GM18507 (cell line): Measurements from ENCODE around the gene LIX1.

ENCODE experiments used
- DNase-seq: peaks from one replicate; pipeline ENCODE4 v3.0.0; 2011; ENCODE audit warnings: low read depth; ENCODE audit not compliant: insufficient read length; ENCODE audit errors: extremely low spot score
- FAIRE-seq: peaks from 2 replicates; lab custom pipeline; 2011; peaks lifted over from hg19 to GRCh38; lab: Jason Lieb, UNC

LIX1 gene

DNA sequence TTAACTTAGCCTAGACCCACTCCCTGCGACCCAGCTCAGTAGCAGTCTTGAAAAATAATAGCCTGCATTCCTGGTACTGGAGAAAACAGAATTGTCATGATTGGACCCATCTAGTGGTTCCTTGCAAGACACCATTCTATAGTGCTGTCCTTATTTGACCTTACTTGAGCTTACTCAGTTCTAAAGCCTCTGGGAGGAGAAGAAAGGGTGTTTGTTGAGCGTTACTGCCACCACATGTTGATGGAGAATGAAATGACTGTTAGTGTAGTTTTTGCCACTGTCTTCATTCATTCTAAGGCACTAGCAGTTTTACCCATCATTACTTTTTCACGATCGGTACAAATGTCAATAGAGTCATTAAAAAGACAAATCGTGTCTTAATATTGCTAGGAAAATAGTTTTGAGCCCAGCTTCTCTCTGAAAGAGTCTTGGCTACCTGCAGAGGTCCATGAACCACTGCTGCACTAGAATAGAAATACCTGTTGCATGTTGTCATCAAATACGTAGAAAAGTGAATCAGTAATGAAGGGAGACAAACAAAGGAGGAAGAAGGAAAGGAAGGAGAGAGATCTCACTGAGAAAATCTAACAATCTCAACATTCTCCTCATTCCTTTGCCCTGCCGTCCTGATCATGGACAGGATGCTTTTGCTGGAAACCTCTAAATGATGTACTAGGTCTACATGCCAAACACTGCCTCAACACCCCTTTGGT is 96.0 kb downstream of the LIX1 start:
- DNase-seq (no peak), FAIRE-seq (no peak)

DNA sequence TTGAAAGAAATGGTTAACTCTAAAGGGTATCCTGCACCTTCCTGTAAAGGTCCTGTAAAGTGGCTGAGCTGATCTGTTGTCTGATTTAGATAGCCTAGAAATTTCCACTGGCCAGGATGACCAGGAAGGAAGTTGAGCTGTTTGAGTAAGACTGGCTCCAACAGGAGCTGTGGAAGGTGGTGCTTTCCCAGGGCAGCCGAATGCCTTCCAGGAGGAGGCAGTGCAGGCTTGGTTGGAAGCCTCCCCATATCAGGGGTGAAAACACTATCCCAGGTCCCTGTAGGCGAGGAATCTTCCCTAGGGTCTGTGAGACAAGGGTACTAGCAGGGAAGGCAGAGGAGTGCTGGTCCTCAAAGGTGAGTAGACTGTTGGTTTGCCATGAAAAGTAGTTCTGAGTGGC is 98.4 kb downstream of the LIX1 start:
- no peak for DNase-seq
- no peak for FAIRE-seq

DNA sequence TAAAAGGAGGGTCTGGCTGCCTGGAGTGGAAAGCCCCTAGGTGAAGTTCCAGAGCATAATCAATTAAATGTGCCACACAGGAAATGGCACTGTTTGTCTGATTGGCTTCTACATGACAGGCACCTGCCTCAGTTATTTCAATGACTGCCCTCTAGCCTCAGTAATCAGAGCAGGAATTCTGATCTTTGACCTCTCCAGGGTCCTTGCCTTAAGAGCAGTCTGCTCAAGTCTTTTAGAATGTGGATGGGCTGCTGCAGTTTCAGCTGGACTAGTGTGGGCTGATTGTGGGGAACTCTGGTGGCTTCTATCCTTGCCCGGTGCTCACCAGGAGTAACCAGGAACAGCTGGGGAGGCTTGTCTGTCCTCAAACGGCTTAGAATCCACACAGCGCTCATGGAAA is 98.9 kb downstream of the LIX1 start:
- no peak for FAIRE-seq
- DNase-seq = no peak

DNA sequence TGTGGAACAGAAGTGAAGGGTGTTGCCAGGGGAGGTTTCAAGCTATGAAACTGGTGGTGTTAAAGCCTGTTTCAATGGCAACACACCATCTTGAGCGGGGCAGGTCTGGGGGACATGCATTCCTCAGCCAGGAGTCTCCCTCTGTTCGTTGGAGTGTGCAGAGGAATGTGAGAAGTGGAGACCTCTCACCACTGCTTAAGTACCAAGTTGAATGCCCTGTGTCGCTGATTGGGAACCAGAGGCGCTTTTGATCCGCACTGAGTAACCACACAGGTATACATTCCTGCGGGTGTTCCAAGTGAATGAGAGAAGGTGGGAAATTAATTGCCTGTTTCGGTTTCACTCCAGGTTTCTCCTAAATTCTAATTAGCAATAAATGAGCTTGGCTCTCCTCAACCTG is 99.4 kb downstream of the LIX1 start:
- DNase-seq (no peak), FAIRE-seq (no peak)
